HepG2 (cell line): ENCODE results near the gene TNFRSF6B.

Experiments
- ZNF17 ChIP-seq: sonication (generic); formaldehyde crosslinking; IDR thresholded peaks from 2 replicates; pipeline ENCODE4 v1.5.0; 2020; ENCODE audit warnings: mild to moderate bottlenecking, missing genetic modification reagents
- ZNF501 ChIP-seq: sonication (generic); formaldehyde crosslinking; IDR thresholded peaks from 2 replicates; pipeline ENCODE4 v1.5.1; 2020; ENCODE audit warnings: mild to moderate bottlenecking, moderate library complexity, missing genetic modification reagents

GRCh38 chr20:63691711-63692435, 4.6 kb upstream of the TNFRSF6B start:
- TF ChIP-seq ZNF501 (CRISPR knock-in tag) = no peak
- TF ChIP-seq ZNF17 (CRISPR knock-in tag) = no peak
